ENCODE data around the gene BCAS3. TPM values are rescaled to one million over a fixed set of nuclear protein-coding genes. Genes with fewer than 3 reads are reported as not detected.

Gene BCAS3
- total and polyA plus RNA-seq, 2 donors (not counting 1 experiment from before 2014, with no cell fraction given): 13.9 to 73.4 TPM

GRCh38 chr17:61239327-61239726 lies 561.7 kb downstream of the BCAS3 start:
- ChIA-PET CTCF (no interaction called here), POLR2A (no interaction called here)
- no peaks in the 10 kb centered on the region for H4K20me1 ChIP-seq (ENCODE audit: control insufficient read depth, insufficient read depth, low read length, poor library complexity, severe bottlenecking)
- TF ChIP-seq EZH2 (IDR thresholded peaks at IDR 0.05; ENCODE audit: borderline replicate concordance, insufficient read depth, low read depth, low read length, poor library complexity, severe bottlenecking) (no peak), CTCF (IDR thresholded peaks at IDR 0.05) (no peak)
- Mint-ChIP-seq H3K27ac (no peak overlapping the region), H3K4me1 (no peaks in the 10 kb centered on the region), H3K9me3 (ENCODE audit: insufficient read depth) (no peaks in the 10 kb centered on the region), H3K4me3 (no peak overlapping the region), H3K27me3 (no peaks in the 10 kb centered on the region)
- no CpG with 5 or more reads among the region's 2 CpGs for whole genome bisulfite sequencing (ENCODE audit: insufficient coverage)
- DNase-seq (no peak), ATAC-seq (ENCODE audit: low read depth) (no peak)
- no peaks in the 10 kb centered on the region for H3K79me2 ChIP-seq (ENCODE audit: control insufficient read depth, insufficient read depth, low read length)
- no peaks in the 10 kb centered on the region for H3K27me3 ChIP-seq (replicated peaks in 1 of 4; ENCODE audit: control extremely low read depth in 1 of 4, control insufficient read depth in 3 of 4, insufficient read depth in 4 of 4, low read length in 3 of 4)
- peaks cover 0 to 4% (median 2%) of the 10 kb centered on the region in 3 donors for H3K9me3 ChIP-seq (ENCODE audit: control extremely low read depth in 1 of 3, control insufficient read depth in 2 of 3, insufficient read depth in 1 of 3, low read length in 2 of 3)
- no peak overlapping the region for H3K4me3 ChIP-seq (ENCODE audit: control extremely low read depth in 1 of 5, extremely low read depth in 1 of 5, insufficient read depth in 1 of 5, low read depth in 2 of 5, low read length in 4 of 5)
- no peak overlapping the region for H3K27ac ChIP-seq (ENCODE audit: low read length in 2 of 2)
- H3K9ac ChIP-seq (ENCODE audit: low read length): no peak overlapping the region
- H2AFZ ChIP-seq (ENCODE audit: insufficient read depth, low read depth, low read length, poor library complexity, severe bottlenecking): no peak overlapping the region
- intact Hi-C loops (cut with micrococcal nuclease): no loop called here
- H3K4me2 ChIP-seq (replicated peaks; ENCODE audit: low read depth, low read length, poor library complexity, severe bottlenecking): no peak overlapping the region
- H3K4me1 ChIP-seq (ENCODE audit: control insufficient read depth in 2 of 2, insufficient read depth in 2 of 2, low read length in 2 of 2): no peaks in the 10 kb centered on the region
- no peaks in the 10 kb centered on the region for H3K36me3 ChIP-seq (replicated peaks in 1 of 2; ENCODE audit: control extremely low read depth in 1 of 2, control insufficient read depth in 1 of 2, extremely low read depth in 1 of 2, insufficient read depth in 2 of 2, low read length in 1 of 2)

- CTCF ChIA-PET: no interaction called here
These were observed 562.3 kb downstream of the BCAS3 start for GRCh38 chr17:61239953-61240352.

More at GRCh38 chr17:61239953-61240352, 562.3 kb downstream of the BCAS3 start:
- WGBS (ENCODE audit: insufficient coverage): no CpG with 5 or more reads among the region's 1 CpG
- Histone ChIP-seq H2AFZ (ENCODE audit: insufficient read depth, low read depth, low read length, poor library complexity, severe bottlenecking) (no peak overlapping the region), H4K20me1 (ENCODE audit: control insufficient read depth, insufficient read depth, low read length, poor library complexity, severe bottlenecking) (no peaks in the 10 kb centered on the region), H3K27ac (ENCODE audit: low read length in 2 of 2) (no peak overlapping the region), H3K9me3 (ENCODE audit: control extremely low read depth in 1 of 3, control insufficient read depth in 2 of 3, insufficient read depth in 1 of 3, low read length in 2 of 3) (peaks cover 0 to 6% (median 2%) of the 10 kb centered on the region in 3 donors), H3K9ac (ENCODE audit: low read length) (no peak overlapping the region), H3K4me1 (ENCODE audit: control insufficient read depth in 2 of 2, insufficient read depth in 2 of 2, low read length in 2 of 2) (no peaks in the 10 kb centered on the region), H3K36me3 (replicated peaks in 1 of 2; ENCODE audit: control extremely low read depth in 1 of 2, control insufficient read depth in 1 of 2, extremely low read depth in 1 of 2, insufficient read depth in 2 of 2, low read length in 1 of 2) (no peaks in the 10 kb centered on the region), H3K79me2 (ENCODE audit: control insufficient read depth, insufficient read depth, low read length) (no peaks in the 10 kb centered on the region), H3K4me3 (ENCODE audit: control extremely low read depth in 1 of 5, extremely low read depth in 1 of 5, insufficient read depth in 1 of 5, low read depth in 2 of 5, low read length in 4 of 5) (no peak overlapping the region), H3K27me3 (replicated peaks in 1 of 4; ENCODE audit: control extremely low read depth in 1 of 4, control insufficient read depth in 3 of 4, insufficient read depth in 4 of 4, low read length in 3 of 4) (no peaks in the 10 kb centered on the region), H3K4me2 (replicated peaks; ENCODE audit: low read depth, low read length, poor library complexity, severe bottlenecking) (no peak overlapping the region)
- Mint-ChIP-seq H3K27ac (no peak overlapping the region), H3K4me3 (no peak overlapping the region), H3K27me3 (no peaks in the 10 kb centered on the region), H3K9me3 (ENCODE audit: insufficient read depth) (no peaks in the 10 kb centered on the region), H3K4me1 (peaks cover 2% of the 10 kb centered on the region)
- ATAC-seq (ENCODE audit: low read depth): no peak
- no peak for TF ChIP-seq CTCF (IDR thresholded peaks at IDR 0.05)
- TF ChIP-seq EZH2 (IDR thresholded peaks at IDR 0.05; ENCODE audit: borderline replicate concordance, insufficient read depth, low read depth, low read length, poor library complexity, severe bottlenecking): no peak
- intact Hi-C loops (cut with micrococcal nuclease): no loop called here
- DNase-seq: no peak
- POLR2A ChIA-PET: no interaction called here
